Measurements from ENCODE around the gene FASLG.

DNA sequence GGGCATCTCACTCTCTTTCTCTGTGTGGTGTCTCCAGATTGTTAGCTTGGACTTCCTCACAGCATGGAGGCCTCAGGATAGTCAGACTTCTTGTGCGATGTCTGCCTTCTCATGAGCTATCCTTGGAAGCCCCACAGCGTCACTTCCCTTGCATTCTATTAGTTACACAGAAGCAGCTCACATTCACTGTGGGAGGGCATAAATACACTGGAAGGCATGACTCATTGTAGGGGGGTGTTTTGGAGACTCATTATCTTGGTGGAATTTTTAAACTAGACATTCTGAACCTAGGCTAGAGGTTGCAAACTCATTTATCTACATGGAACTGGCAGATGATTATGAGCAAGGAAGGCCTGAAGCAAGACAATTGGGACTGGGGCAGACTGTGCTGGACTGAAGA, 21.4 kb upstream of the FASLG start:
- TF ChIP-seq CTCF (IDR thresholded peaks at IDR 0.05; ENCODE audit: poor library complexity): no peak
- no peak for TF ChIP-seq EZH2 (IDR thresholded peaks at IDR 0.05; ENCODE audit: borderline replicate concordance)

Measured in hepatocyte (in vitro differentiated cells).